HepG2 (cell line): ENCODE results near the gene DDAH2. TPM values are rescaled to one million over a fixed set of nuclear protein-coding genes. Genes with fewer than 3 reads are reported as not detected.
A peak's percentile ranks its signal among the peaks of the same experiment; 100 is the strongest.

Source experiments
- CC2D1A ChIP-seq: sonication (generic); formaldehyde crosslinking; IDR thresholded peaks from 2 replicates; pipeline ENCODE4 v1.8.1; 2023; ENCODE audit warnings: mild to moderate bottlenecking, missing genetic modification reagents
- FOXM1 ChIP-seq: sonication (generic); formaldehyde crosslinking; IDR thresholded peaks from 2 replicates; pipeline ENCODE4 v1.5.0; 2020; ENCODE audit warnings: missing genetic modification reagents
- NR2F2 ChIP-seq: IDR thresholded peaks from 2 replicates; pipeline ENCODE4 v1.6.1; 2012; ENCODE audit warnings: low read depth, inconsistent platforms, borderline replicate concordance
- PITX1 ChIP-seq: sonication (generic); formaldehyde crosslinking; IDR thresholded peaks from 2 replicates; pipeline ENCODE4 v1.5.1; 2020; ENCODE audit warnings: mild to moderate bottlenecking, missing genetic modification reagents
- RAD51 ChIP-seq: fragments of 450-650 bp; IDR thresholded peaks from 2 replicates; pipeline ENCODE4 v1.6.1; 2016; ENCODE audit warnings: borderline replicate concordance
- SP5 ChIP-seq: IDR thresholded peaks from 2 replicates; pipeline ENCODE4 v1.6.1; 2016; ENCODE audit warnings: low read depth, borderline replicate concordance
- THAP7 ChIP-seq: sonication (generic); formaldehyde crosslinking; IDR thresholded peaks from 2 replicates; pipeline ENCODE4 v1.8.1; 2023; ENCODE audit warnings: mild to moderate bottlenecking, missing genetic modification reagents
- TRIM24 ChIP-seq: sonication (generic); formaldehyde crosslinking; IDR thresholded peaks from 2 replicates; pipeline ENCODE4 v1.8.0; 2022; ENCODE audit warnings: mild to moderate bottlenecking, missing genetic modification reagents
- ZBTB14 ChIP-seq: sonication (generic); formaldehyde crosslinking; IDR thresholded peaks from 2 replicates; pipeline ENCODE4 v1.4.0; 2020; ENCODE audit warnings: missing genetic modification reagents
- ZBTB26 ChIP-seq: IDR thresholded peaks from 2 replicates; pipeline ENCODE4 v1.6.1; 2016; ENCODE audit warnings: missing compliant biosample characterization, missing genetic modification reagents, borderline replicate concordance
- ZKSCAN5 ChIP-seq: sonication (generic); formaldehyde crosslinking; IDR thresholded peaks from 2 replicates; pipeline ENCODE4 v1.5.1; 2020; ENCODE audit warnings: mild to moderate bottlenecking, missing genetic modification reagents
- ZNF121 ChIP-seq: sonication (generic); formaldehyde crosslinking; IDR thresholded peaks from 2 replicates; pipeline ENCODE4 v1.5.0; 2020; ENCODE audit warnings: mild to moderate bottlenecking, missing genetic modification reagents
- ZNF234 ChIP-seq: sonication (generic); formaldehyde crosslinking; conservative IDR thresholded peaks from 2 replicates; pipeline ENCODE4 v1.5.1; 2020; ENCODE audit warnings: mild to moderate bottlenecking, missing genetic modification reagents
- ZNF235 ChIP-seq: sonication (generic); formaldehyde crosslinking; IDR thresholded peaks from 2 replicates; pipeline ENCODE4 v1.8.1; 2023; ENCODE audit warnings: mild to moderate bottlenecking, missing genetic modification reagents, borderline replicate concordance
- ZNF496 ChIP-seq: sonication (generic); formaldehyde crosslinking; IDR thresholded peaks from 2 replicates; pipeline ENCODE4 v1.8.1; 2023; ENCODE audit warnings: mild to moderate bottlenecking, moderate library complexity, missing genetic modification reagents; ENCODE audit not compliant: insufficient replicate concordance
- ZNF674 ChIP-seq: sonication (generic); formaldehyde crosslinking; IDR thresholded peaks from 2 replicates; pipeline ENCODE4 v1.5.0; 2020; ENCODE audit warnings: low read depth, mild to moderate bottlenecking, missing genetic modification reagents
- ZNF766 ChIP-seq: sonication (generic); formaldehyde crosslinking; IDR thresholded peaks from 2 replicates; pipeline ENCODE4 v1.5.0; 2020; ENCODE audit warnings: missing genetic modification reagents, borderline replicate concordance
- ZNF788 ChIP-seq: sonication (generic); formaldehyde crosslinking; IDR thresholded peaks from 2 replicates; pipeline ENCODE4 v1.5.0; 2020; ENCODE audit warnings: mild to moderate bottlenecking, missing genetic modification reagents, borderline replicate concordance
- polyA plus RNA-seq, 8 experiments: library from polyadenylated mRNA; depleted of rRNA in 3 of 8; stranded (reverse) in 7 of 8; unstranded in 1 of 8; fragments of >200 nt; fragmentation: Illumina TruSeq in 4 of 8; extraction: Trizol in 4 of 8; gene quantifications; 2 replicates each; pipeline versions ENCODE4 v1.2.1 to v1.2.3, GENCODE V29; 2011 to 2016; ENCODE audit warnings: low read depth in 4 of 8, missing spikeins in 1 of 8, mixed read lengths in 1 of 8; ENCODE audit not compliant: insufficient read depth in 1 of 8
- total RNA-seq, 5 experiments: library from RNA; depleted of rRNA; stranded (reverse); fragments of >200 nt; fragmentation: Illumina TruSeq; extraction: Trizol; gene quantifications; 2 replicates each; pipeline ENCODE4 v1.2.3, GENCODE V29; 2016; ENCODE audit warnings: low read depth in 1 of 5
- TF ChIP-seq, protein P1 (sequence below): sonication (generic); formaldehyde crosslinking; IDR thresholded peaks from 2 replicates; pipeline ENCODE4 v1.5.1; 2020; ENCODE audit warnings: mild to moderate bottlenecking, moderate library complexity, missing genetic modification reagents
- TF ChIP-seq, protein P2 (sequence below): sonication (generic); formaldehyde crosslinking; IDR thresholded peaks from 2 replicates; pipeline ENCODE4 v1.4.0; 2020; ENCODE audit warnings: mild to moderate bottlenecking, missing genetic modification reagents
- TF ChIP-seq, protein P3 (sequence below): sonication (generic); formaldehyde crosslinking; IDR thresholded peaks from 2 replicates; pipeline ENCODE4 v1.5.1; 2020; ENCODE audit warnings: missing genetic modification reagents, mild to moderate bottlenecking, borderline replicate concordance

The DDAH2 gene
- total and polyA plus RNA-seq, 2 of the 13 experiments (the other 11 are each of a cell fraction or from before 2014, with no cell fraction given), result 16.4 to 21.1 TPM

- TF ChIP-seq ZBTB14 (CRISPR knock-in tag) (no peak), ZNF234 (CRISPR knock-in tag) (no peak), ZNF674 (CRISPR knock-in tag) (no peak), ZNF788 (CRISPR knock-in tag) (peak; percentile 74), PITX1 (CRISPR knock-in tag) (0 out of 2 replicates have a peak, but pooled peaks have one; percentile 36), ZNF496 (CRISPR knock-in tag) (no peak), ZNF121 (CRISPR knock-in tag) (peak; percentile 51; the same call in 1 of the 2 replicates), ZKSCAN5 (CRISPR knock-in tag) (peak; percentile 97), NR2F2 (peak; percentile 65; the same call in 1 of the 2 replicates), ZNF235 (CRISPR knock-in tag) (no peak), FOXM1 (no peak), CC2D1A (no peak), ZBTB26 (CRISPR knock-in tag) (peak; percentile 67; the same call in 1 of the 2 replicates), ZNF766 (CRISPR knock-in tag) (no peak), RAD51 (no peak), SP5 (CRISPR knock-in tag) (peak; percentile 75; the same call in 1 of the 2 replicates), TRIM24 (CRISPR knock-in tag) (no peak), THAP7 (CRISPR knock-in tag) (peak; percentile 79)
- TF ChIP-seq, protein P1, sequence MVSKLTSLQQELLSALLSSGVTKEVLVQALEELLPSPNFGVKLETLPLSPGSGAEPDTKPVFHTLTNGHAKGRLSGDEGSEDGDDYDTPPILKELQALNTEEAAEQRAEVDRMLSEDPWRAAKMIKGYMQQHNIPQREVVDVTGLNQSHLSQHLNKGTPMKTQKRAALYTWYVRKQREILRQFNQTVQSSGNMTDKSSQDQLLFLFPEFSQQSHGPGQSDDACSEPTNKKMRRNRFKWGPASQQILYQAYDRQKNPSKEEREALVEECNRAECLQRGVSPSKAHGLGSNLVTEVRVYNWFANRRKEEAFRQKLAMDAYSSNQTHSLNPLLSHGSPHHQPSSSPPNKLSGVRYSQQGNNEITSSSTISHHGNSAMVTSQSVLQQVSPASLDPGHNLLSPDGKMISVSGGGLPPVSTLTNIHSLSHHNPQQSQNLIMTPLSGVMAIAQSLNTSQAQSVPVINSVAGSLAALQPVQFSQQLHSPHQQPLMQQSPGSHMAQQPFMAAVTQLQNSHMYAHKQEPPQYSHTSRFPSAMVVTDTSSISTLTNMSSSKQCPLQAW (CRISPR knock-in tag), result peak; percentile 96
- TF ChIP-seq, protein P2, sequence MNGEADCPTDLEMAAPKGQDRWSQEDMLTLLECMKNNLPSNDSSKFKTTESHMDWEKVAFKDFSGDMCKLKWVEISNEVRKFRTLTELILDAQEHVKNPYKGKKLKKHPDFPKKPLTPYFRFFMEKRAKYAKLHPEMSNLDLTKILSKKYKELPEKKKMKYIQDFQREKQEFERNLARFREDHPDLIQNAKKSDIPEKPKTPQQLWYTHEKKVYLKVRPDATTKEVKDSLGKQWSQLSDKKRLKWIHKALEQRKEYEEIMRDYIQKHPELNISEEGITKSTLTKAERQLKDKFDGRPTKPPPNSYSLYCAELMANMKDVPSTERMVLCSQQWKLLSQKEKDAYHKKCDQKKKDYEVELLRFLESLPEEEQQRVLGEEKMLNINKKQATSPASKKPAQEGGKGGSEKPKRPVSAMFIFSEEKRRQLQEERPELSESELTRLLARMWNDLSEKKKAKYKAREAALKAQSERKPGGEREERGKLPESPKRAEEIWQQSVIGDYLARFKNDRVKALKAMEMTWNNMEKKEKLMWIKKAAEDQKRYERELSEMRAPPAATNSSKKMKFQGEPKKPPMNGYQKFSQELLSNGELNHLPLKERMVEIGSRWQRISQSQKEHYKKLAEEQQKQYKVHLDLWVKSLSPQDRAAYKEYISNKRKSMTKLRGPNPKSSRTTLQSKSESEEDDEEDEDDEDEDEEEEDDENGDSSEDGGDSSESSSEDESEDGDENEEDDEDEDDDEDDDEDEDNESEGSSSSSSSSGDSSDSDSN (CRISPR knock-in tag), result peak; percentile 81
- TF ChIP-seq, protein P3, sequence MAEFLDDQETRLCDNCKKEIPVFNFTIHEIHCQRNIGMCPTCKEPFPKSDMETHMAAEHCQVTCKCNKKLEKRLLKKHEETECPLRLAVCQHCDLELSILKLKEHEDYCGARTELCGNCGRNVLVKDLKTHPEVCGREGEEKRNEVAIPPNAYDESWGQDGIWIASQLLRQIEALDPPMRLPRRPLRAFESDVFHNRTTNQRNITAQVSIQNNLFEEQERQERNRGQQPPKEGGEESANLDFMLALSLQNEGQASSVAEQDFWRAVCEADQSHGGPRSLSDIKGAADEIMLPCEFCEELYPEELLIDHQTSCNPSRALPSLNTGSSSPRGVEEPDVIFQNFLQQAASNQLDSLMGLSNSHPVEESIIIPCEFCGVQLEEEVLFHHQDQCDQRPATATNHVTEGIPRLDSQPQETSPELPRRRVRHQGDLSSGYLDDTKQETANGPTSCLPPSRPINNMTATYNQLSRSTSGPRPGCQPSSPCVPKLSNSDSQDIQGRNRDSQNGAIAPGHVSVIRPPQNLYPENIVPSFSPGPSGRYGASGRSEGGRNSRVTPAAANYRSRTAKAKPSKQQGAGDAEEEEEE, result no peak
These were observed 48.0 kb upstream of the DDAH2 start, which contains the start of gene VWA7 (continued) for GRCh38 chr6:31776989-31777666.
